ENCODE results near the gene FIG4.

FIG4 gene

DNA sequence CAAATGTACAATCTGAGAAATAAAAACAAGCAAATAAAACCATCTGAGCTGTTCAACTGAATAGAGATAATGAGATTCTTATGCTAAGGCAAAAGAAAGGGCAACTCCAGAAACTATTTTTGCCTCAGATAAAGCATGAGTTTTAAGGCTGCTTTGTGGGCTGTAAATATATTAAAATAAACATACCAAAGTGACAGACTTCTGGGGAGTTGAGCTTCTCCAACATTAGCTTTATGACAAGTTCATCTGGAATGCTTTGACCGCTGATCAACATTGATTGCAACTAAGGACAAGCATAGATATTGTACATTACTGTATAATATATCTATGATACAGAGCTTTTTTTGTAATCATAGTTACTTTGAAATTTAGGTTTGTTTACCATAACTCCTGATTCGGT, 19.4 kb upstream of the FIG4 start:
- TF ChIP-seq, protein P1, sequence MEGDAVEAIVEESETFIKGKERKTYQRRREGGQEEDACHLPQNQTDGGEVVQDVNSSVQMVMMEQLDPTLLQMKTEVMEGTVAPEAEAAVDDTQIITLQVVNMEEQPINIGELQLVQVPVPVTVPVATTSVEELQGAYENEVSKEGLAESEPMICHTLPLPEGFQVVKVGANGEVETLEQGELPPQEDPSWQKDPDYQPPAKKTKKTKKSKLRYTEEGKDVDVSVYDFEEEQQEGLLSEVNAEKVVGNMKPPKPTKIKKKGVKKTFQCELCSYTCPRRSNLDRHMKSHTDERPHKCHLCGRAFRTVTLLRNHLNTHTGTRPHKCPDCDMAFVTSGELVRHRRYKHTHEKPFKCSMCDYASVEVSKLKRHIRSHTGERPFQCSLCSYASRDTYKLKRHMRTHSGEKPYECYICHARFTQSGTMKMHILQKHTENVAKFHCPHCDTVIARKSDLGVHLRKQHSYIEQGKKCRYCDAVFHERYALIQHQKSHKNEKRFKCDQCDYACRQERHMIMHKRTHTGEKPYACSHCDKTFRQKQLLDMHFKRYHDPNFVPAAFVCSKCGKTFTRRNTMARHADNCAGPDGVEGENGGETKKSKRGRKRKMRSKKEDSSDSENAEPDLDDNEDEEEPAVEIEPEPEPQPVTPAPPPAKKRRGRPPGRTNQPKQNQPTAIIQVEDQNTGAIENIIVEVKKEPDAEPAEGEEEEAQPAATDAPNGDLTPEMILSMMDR (IDR thresholded peaks at IDR 0.05): no peak

DNA sequence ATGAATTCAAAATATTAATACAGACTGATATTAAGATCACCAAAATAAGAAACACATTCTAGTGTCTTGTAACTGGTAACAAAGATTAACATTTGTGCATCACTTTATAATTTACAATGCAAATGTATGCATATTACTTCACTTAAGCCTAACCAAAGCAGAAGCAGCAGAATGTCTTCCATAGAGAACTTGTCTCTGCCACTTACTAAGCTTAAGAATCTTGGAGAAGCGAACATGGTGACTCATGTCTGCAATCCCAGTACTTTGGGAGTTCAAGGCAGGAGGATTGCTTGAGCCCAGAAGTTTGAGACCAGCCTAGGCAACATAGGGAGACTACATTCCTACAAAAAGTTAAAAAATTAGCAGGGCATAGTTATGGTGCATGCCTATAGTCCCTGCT, 18.9 kb upstream of the FIG4 start:
- TF ChIP-seq, protein P1 (IDR thresholded peaks at IDR 0.05): no peak

DNA sequence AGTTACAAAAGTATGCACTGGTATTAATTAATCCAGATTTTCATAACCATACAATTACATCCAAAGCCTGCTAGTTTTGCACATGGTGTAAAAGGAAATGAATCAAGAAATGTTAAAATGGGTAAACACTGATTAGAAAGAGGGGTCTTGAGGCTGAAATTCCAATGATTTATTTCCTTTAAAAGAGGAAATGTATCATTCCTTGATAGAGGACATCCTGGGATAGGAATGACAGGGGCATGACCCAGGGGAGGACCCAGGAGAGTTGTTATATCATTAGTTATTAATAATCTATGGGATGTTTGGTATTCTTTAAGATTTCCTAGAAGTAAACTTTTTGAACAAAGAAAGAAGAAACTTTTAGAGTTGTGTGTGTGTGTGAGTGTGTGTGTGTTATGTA, 18.3 kb upstream of the FIG4 start:
- TF ChIP-seq, protein P1 (IDR thresholded peaks at IDR 0.05): no peak

DNA sequence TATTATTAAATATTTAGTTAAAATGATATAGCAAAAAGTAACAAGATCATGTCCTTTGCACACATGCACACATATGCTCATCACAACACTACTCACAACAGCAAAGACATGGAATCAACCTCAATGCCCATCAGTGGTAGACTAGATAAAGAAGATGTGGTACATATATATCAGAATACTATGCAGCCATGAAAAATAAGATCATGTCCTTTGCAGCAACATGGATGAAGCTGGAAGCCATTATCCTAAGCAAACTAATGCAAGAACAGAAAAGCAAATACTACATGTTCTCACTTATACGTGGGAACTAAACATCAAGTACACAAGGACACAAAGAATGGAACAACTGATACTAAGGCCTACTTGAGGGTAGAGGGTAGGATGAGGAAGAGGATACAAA, 14.4 kb upstream of the FIG4 start:
- TF ChIP-seq, protein P1 (IDR thresholded peaks at IDR 0.05): no peak

DNA sequence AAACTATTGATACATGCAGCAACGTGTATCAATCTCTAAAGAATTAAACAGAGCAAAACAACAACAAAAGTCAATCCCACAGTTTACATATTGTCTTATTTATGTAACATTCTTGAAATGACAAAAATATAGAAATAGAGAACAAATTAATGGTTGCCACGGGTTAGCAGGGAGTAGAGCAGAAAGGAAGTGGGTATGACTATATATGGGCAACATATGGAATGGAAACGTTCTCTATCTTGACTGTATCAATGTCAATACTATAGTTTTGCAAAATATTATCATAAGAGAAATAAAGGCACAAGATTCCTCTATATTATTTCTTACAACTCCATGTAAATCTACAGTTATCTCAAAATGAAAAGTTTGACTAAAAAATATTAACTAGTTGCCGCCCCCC, 12.9 kb upstream of the FIG4 start:
- TF ChIP-seq, protein P1 (IDR thresholded peaks at IDR 0.05): no peak

DNA sequence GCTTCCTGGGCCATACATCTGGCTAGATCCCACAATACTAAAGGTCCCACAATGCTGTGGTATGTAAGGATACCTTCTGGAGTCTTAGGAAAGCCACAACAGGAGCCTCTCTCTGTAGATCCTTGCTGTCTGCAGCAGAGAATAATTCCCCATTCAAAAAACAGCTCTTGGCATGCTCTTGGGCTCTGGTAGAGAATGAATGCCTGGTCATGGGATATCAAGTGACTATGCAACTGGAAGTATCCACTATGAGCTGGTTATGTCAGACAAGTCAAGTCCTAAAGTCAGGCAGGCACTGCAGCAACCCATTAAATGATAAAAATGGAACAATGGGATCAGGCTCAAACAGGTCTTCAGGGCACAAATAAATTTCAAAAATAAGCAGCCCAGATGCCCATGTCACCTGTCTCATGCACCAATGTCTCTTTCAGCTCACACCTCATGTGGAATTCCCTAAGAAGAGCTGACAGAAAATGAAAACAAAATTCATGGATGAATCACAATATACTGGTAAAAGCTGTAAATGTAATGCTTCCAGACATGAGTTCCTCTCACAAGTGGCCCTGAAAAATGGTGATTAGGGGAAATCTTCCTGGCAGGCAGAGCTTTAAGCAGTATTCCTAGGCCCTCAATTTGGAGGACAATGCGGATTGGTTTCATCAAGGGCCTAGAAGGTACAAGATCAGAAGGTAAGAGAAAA, 4.4 kb upstream of the FIG4 start:
- TF ChIP-seq, protein P1 (IDR thresholded peaks at IDR 0.05): no peak

DNA sequence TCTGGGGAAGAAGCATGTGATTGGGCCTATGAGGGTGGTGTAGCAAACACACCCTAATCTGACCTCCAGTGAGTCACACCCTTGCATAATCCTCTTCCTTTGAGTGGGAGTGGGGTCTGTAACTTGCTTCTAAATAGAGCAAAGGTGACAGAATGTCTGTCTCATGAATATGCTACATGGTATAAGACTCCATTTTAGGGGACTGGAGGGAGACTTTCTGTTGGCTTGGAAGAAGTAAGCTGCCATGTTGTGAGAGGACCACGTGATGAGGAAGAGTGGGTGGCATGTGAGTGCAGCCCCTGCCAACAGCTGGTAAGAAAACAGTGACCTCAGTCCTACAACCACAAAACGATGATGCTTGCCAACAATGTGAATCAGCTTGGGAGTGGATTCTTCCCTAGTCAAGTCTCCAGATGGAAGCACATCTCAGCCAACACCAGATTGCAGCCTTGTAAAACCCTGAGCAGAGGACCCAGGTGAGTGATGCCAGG, 3.8 kb upstream of the FIG4 start:
- TF ChIP-seq, protein P1 (IDR thresholded peaks at IDR 0.05): no peak

DNA sequence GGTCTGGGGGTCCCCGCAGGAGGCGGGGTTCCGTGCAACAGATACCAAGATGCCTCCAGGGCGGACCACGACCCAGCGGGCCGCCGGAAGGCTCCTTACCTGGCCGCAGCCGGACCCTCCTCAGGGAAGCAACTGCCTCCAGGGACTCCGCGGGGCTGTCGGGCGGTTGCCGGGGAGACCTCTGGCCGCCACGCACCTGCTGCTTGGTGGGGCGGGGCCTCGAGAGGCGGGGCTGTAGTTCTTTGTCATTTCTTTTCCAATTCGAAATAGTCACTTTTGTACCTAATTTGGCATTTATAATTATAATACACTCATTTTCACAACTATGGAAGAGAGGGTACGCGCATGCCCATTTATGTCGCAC, 741 bp upstream of the FIG4 start:
- TF ChIP-seq, protein P1 (IDR thresholded peaks at IDR 0.05): no peak
